ENCODE data around the gene NEDD4.

Gene NEDD4

DNA sequence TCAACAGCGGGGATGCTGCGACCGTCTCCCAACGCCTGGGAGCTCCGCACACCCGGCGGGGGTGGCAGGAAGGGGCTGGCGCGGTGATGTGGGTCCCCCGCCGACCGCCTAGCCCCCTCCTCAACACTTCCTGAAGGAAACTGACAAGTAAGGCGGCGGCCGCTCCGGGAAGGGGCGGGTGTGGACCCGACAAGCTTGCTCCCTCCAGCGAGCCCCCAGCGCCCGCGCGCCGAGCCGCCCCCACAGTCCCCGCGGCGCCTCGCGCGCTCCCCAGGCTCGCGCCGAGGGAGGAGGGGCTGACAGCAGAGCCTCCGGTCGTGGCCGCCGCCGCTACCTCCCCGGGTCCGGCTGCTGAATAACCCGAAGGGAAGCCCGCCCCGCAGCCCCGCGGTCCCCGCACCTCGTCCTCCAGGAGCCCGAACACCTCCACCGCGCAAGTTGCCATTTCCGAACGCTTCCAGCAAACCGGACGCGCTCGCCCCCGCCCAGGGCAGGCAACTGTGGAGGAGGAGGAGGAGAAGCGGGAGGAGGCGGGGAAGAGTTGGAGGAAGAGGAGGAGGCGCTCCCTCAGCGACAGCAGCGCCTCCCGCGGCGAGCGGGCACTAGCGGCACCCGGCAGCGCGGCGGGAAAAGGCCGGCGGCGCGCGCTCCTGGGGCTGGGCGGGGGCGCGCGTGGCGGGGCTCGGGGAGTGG lies at the start of gene NEDD4:
Gene NEDD4 (minus strand): TSS at position 502 of the 693 bp plus-strand sequence. CDS start 57 bp downstream, at position 445.
- TF ChIP-seq MYC (IDR thresholded peaks at IDR 0.05; ENCODE audit: low read depth, low read length) (no peak), POLR2A (IDR thresholded peaks at IDR 0.05; ENCODE audit: extremely low read depth, insufficient read length) (no peak)
- TF ChIP-seq, protein P1, sequence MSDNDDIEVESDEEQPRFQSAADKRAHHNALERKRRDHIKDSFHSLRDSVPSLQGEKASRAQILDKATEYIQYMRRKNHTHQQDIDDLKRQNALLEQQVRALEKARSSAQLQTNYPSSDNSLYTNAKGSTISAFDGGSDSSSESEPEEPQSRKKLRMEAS (IDR thresholded peaks at IDR 0.05; ENCODE audit: low read depth, low read length) = no peak
- TF ChIP-seq, protein P2, sequence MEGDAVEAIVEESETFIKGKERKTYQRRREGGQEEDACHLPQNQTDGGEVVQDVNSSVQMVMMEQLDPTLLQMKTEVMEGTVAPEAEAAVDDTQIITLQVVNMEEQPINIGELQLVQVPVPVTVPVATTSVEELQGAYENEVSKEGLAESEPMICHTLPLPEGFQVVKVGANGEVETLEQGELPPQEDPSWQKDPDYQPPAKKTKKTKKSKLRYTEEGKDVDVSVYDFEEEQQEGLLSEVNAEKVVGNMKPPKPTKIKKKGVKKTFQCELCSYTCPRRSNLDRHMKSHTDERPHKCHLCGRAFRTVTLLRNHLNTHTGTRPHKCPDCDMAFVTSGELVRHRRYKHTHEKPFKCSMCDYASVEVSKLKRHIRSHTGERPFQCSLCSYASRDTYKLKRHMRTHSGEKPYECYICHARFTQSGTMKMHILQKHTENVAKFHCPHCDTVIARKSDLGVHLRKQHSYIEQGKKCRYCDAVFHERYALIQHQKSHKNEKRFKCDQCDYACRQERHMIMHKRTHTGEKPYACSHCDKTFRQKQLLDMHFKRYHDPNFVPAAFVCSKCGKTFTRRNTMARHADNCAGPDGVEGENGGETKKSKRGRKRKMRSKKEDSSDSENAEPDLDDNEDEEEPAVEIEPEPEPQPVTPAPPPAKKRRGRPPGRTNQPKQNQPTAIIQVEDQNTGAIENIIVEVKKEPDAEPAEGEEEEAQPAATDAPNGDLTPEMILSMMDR (IDR thresholded peaks at IDR 0.05; ENCODE audit: low read depth, low read length) = peak; percentile 27
- DNase-seq (ENCODE audit: low read depth) = peak; percentile 81
- peak within 1 kb of the TSS; percentile 59 for H3K4me3 ChIP-seq (ENCODE audit: low read depth, low read length)

DNA sequence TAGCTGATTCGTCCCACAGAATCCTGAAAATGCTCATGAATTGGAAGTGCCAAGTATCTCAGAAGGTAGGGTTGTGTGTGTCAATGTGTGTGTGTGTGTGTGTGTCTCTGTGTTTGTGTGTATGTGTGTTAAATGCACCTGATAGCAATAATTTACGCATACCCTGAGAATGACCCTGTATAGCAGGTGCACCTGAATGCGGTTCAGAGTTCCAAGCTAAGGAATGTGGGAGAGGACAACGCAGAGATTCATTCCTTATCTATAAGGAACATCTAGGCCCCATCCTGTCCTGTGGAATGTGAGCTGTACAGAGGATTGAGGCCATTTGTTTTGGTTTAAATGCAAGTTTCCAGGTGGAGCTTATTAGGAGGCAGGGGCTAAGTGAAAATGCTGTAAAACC lies 49.1 kb upstream of the NEDD4 start:
- no peak for DNase-seq (ENCODE audit: low read depth)
- no peak overlapping the region for H3K4me3 ChIP-seq (ENCODE audit: low read depth, low read length)
- TF ChIP-seq, protein P2 (IDR thresholded peaks at IDR 0.05; ENCODE audit: low read depth, low read length) = no peak

DNA sequence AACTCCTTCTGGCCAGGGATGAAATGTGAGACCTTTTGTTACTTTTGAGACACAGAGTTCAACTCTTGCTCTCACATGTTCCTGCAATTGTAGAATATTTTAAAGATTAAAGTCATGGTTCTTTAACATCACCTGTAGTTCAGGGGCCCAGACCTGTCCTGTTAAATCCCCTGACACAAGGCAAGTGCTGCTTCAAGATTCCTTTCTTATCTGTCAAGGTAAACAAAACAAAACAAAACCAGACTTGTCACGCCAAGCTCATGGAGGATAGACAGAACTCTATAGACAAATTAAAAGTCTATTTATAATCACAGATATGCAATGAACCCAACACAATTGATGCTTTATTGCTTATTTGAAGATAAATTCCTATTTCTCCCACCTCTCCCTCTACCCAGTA lies 48.6 kb upstream of the NEDD4 start:
- TF ChIP-seq, protein P1 (IDR thresholded peaks at IDR 0.05; ENCODE audit: low read depth, low read length) = no peak
- TF ChIP-seq POLR2A (IDR thresholded peaks at IDR 0.05; ENCODE audit: extremely low read depth, insufficient read length) = no peak
- no peak for DNase-seq (ENCODE audit: low read depth)
- H3K4me3 ChIP-seq (ENCODE audit: low read depth, low read length) = no peak overlapping the region

DNA sequence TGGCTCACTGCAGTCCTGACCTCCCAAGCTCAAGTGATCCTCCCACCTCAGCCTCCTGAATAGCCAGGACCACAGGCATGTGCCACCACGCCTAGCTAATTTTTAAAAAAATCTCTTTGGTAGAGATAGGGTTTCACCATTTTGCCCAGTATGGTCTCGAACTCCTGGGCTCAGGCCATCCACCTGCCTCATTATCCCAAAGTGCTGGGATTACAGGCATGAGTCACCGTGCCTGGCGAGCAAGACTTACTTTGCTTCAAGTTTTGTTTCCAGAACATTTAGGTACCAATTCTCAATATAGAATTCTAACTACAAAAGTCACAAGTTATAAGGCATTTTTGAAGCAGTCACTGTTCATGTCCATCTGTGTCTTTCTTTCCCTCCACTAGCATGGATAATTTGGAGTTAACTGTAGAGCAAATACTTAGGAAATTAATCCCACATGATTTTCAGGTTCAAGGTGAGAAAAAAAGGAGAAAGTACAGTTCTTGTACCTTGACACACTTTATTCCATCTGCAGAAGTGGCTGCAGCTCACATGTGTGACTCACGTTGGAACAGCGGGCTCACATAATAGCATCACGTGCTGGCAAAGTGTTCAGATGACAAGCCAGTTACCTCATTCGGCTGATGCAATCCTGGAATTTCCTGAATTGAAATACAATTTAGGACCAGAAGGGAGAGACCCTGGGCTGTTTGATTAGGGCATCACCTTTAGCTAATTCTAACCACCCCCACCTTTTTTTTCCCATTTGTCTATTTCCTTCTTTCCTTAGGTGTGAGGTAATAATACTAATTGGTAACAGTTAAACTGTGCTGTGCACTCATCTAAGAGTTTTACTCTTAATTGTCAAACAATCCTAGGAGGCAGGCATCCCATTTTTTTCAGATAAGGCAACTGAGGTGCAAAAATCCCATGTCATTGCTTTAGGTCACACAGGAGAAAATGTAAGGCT lies 46.9 kb upstream of the NEDD4 start:
- peak; percentile 27 for DNase-seq (ENCODE audit: low read depth)
- TF ChIP-seq, protein P2 (IDR thresholded peaks at IDR 0.05; ENCODE audit: low read depth, low read length) = no peak
- TF ChIP-seq, protein P1 (IDR thresholded peaks at IDR 0.05; ENCODE audit: low read depth, low read length) = peak; percentile 85
- H3K4me3 ChIP-seq (ENCODE audit: low read depth, low read length) = no peak overlapping the region

DNA sequence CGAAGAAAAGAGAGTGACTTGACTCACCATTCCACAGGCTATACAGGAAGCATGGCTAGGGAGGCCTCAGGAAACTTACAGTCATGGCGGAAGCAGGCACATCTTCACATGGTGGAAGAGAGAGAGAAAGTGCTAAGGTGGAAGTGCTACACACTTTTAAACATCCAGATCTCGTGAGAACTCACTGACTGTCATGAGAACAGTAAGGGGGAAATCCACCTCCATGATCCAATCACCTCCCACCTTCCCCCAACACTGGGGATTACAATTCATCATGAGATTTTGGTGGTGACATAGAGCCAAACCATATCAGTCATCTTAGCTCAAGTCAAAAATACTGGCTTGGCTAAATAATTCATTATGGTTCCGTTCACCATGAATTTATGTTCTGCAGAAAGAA lies 45.3 kb upstream of the NEDD4 start:
- DNase-seq (ENCODE audit: low read depth) = no peak
- H3K4me3 ChIP-seq (ENCODE audit: low read depth, low read length) = no peak overlapping the region
- TF ChIP-seq, protein P2 (IDR thresholded peaks at IDR 0.05; ENCODE audit: low read depth, low read length) = no peak
- TF ChIP-seq POLR2A (IDR thresholded peaks at IDR 0.05; ENCODE audit: extremely low read depth, insufficient read length) (no peak), MYC (IDR thresholded peaks at IDR 0.05; ENCODE audit: low read depth, low read length) (no peak)
- TF ChIP-seq, protein P1 (IDR thresholded peaks at IDR 0.05; ENCODE audit: low read depth, low read length) = no peak

DNA sequence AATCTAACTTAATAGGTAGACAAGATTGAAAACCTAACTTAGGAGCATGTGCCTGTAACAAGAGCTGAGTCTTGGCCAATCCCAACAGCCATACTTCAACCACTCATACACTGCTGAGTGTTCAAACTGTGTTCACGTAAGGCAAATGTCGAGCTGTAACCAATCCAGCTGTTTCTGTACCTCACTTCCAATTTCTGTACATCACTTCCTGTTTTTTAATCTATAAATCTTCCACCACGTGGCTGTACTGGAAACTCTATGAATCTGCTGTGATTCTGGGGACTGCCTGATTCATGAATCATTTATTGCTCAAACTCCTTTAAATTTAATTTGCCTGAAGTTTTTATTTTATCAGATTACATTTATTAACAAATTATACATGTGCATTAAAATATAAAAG lies 44.6 kb upstream of the NEDD4 start:
- TF ChIP-seq MYC (IDR thresholded peaks at IDR 0.05; ENCODE audit: low read depth, low read length) (no peak; the same call in 1 of the 2 replicates), POLR2A (IDR thresholded peaks at IDR 0.05; ENCODE audit: extremely low read depth, insufficient read length) (no peak)
- TF ChIP-seq, protein P1 (IDR thresholded peaks at IDR 0.05; ENCODE audit: low read depth, low read length) = peak; percentile 47; the same call in 1 of the 2 replicates
- TF ChIP-seq, protein P2 (IDR thresholded peaks at IDR 0.05; ENCODE audit: low read depth, low read length) = no peak
- DNase-seq (ENCODE audit: low read depth) = peak; percentile 31
- no peak overlapping the region for H3K4me3 ChIP-seq (ENCODE audit: low read depth, low read length)

All from NB4 (cell line).